Vagina (tissue), 2 donors: ENCODE results near the gene CEP85L.

Experiments
- POLR2A ChIP-seq, 2 donors: fragments of 450-650 bp; IDR thresholded peaks; one replicate each; pipeline ENCODE4 v1.6.1; 2017; ENCODE audit warnings: antibody characterized with exemption in 2 of 2, mild to moderate bottlenecking in 2 of 2, moderate library complexity in 2 of 2
- TF ChIP-seq, protein P1 (sequence below), 3 experiments: fragments of 450-650 bp in 2 of 3; fragments of 200-600 bp in 1 of 3; sonication (generic) in 1 of 3; IDR thresholded peaks; one replicate each; pipeline ENCODE4 v1.5.1; 2017 to 2019; ENCODE audit warnings: antibody characterized with exemption in 3 of 3, mild to moderate bottlenecking in 2 of 3, moderate library complexity in 2 of 3

DNA sequence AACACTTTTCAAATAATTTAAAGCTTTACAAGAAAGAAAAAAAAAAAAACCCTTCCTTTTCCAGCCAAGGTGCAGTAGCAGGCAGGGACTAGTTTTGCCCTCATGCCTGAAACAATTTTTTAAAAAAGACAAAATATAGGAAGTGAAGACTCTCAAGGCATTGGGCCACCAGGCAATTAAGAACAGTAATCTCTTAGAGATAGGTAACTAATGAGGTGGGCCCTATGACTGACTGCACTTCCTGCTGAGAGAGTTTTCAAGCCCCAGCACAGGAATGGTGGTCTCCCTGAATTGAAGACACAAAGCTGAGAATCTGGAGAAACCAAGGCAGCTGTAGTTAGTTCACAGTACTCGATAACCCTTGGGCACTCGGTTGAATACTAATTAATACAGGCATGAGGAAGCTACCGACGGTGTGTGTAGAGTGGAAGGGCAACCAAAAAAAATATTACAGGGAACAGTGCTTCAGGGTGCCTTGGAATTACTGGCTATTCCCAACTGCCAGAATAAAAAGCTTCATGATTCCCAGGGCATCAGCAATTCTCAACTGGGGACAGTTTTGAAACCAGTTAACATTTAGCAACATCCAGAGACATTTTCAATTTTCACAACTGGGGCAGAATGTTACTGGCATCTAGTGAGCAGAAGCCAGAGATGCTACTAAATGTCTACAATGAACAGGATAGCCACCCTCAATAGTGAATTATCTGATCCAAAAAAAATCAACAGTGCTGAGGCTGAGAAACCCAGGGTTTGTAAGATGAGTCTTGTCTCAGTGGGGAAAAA is 139.3 kb downstream of the CEP85L start:
- TF ChIP-seq, protein P1, sequence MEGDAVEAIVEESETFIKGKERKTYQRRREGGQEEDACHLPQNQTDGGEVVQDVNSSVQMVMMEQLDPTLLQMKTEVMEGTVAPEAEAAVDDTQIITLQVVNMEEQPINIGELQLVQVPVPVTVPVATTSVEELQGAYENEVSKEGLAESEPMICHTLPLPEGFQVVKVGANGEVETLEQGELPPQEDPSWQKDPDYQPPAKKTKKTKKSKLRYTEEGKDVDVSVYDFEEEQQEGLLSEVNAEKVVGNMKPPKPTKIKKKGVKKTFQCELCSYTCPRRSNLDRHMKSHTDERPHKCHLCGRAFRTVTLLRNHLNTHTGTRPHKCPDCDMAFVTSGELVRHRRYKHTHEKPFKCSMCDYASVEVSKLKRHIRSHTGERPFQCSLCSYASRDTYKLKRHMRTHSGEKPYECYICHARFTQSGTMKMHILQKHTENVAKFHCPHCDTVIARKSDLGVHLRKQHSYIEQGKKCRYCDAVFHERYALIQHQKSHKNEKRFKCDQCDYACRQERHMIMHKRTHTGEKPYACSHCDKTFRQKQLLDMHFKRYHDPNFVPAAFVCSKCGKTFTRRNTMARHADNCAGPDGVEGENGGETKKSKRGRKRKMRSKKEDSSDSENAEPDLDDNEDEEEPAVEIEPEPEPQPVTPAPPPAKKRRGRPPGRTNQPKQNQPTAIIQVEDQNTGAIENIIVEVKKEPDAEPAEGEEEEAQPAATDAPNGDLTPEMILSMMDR (IDR thresholded peaks at IDR 0.05), result no peak
- TF ChIP-seq POLR2A (IDR thresholded peaks at IDR 0.05), result no peak
